GM12878 (cell line): ENCODE data around the gene ASB6. TPM values are rescaled to one million over a fixed set of nuclear protein-coding genes. Genes with fewer than 3 reads are reported as not detected.

Experiments
- ATAC-seq: fragments of 200-7000 bp; cut with Tn5 transposase; 3 replicates; pipeline ENCODE4 v1.9.1; 2020; ENCODE audit warnings: mild to moderate bottlenecking, moderate library complexity
- BruUV-seq: library from RNA; stranded (reverse); fragments of 400-500 nt; replicated peaks from 2 replicates; lab custom pipeline; 2021; lab: Mats Ljungman, UMichigan
- CTCF ChIA-PET: fragments of 300-600 bp; sonication (Branson Sonifier 250); formaldehyde crosslinking; extraction: SDS; loops from one replicate; lab custom pipeline; 2021; ENCODE audit warnings: inconsistent platforms; lab: Yijun Ruan, JAX
- POLR2A ChIA-PET: fragments of 350-600 bp; formaldehyde crosslinking; extraction: SDS; loops from one replicate; lab custom pipeline; 2021; ENCODE audit warnings: inconsistent platforms; lab: Charles Lee
- RAD21 ChIA-PET: fragments of 300-600 bp; sonication (Branson Sonifier 250); formaldehyde crosslinking; loops from one replicate; lab custom pipeline; 2023; ENCODE audit warnings: antibody characterized with exemption; ENCODE audit not compliant: unreplicated experiment; lab: Charles Lee
- SMC1A ChIA-PET: fragments of 300-600 bp; sonication (Branson Sonifier 250); formaldehyde crosslinking; loops from one replicate; lab custom pipeline; 2023; ENCODE audit not compliant: unreplicated experiment, uncharacterized antibody; lab: Charles Lee
- DNase-seq: peaks from one replicate; pipeline ENCODE4 v3.0.0-alpha.2; 2011; ENCODE audit warnings: low read depth, low spot score
- FAIRE-seq: peaks from 3 replicates; lab custom pipeline; 2011; peaks lifted over from hg19 to GRCh38; lab: Jason Lieb, UNC
- H2AFZ ChIP-seq: 2 replicates; pipeline ENCODE4 v1.6.0; 2011; ENCODE audit warnings: low read depth, low read length, control low read depth; ENCODE audit not compliant: control insufficient read depth
- H3K27ac ChIP-seq: 2 replicates; pipeline ENCODE4 v1.5.1; 2011; ENCODE audit warnings: control low read depth; ENCODE audit not compliant: control insufficient read depth, insufficient read depth
- H3K27me3 ChIP-seq, 2 experiments: replicated peaks in 1 of 2; 2 replicates each; pipeline versions ENCODE4 v1.6.0 to v1.6.1; 2011; ENCODE audit warnings: low read length in 1 of 2; ENCODE audit not compliant: control insufficient read depth in 2 of 2, insufficient read depth in 2 of 2
- H3K36me3 ChIP-seq, 2 experiments: 2 replicates each; pipeline ENCODE4 v1.5.1; 2011; ENCODE audit warnings: low read length in 1 of 2; ENCODE audit not compliant: control insufficient read depth in 2 of 2, insufficient read depth in 2 of 2
- H3K4me1 ChIP-seq: 2 replicates; pipeline ENCODE4 v1.6.1; 2011; ENCODE audit warnings: mild to moderate bottlenecking, low read length, moderate library complexity, mixed read lengths; ENCODE audit not compliant: control insufficient read depth, insufficient read depth
- H3K4me2 ChIP-seq: 2 replicates; pipeline ENCODE4 v1.6.0; 2011; ENCODE audit warnings: control low read depth; ENCODE audit not compliant: control insufficient read depth, insufficient read depth
- H3K4me3 ChIP-seq: fragments of 200-600 bp; sonication (generic); 2 replicates; pipeline ENCODE4 v1.5.1; 2016
- H3K79me2 ChIP-seq: 2 replicates; pipeline ENCODE4 v1.6.0; 2011; ENCODE audit warnings: low read length; ENCODE audit not compliant: control insufficient read depth, insufficient read depth
- H3K9ac ChIP-seq: 2 replicates; pipeline ENCODE4 v1.8.0; 2011; ENCODE audit warnings: low read length, control low read depth, mixed read lengths; ENCODE audit not compliant: control insufficient read depth, insufficient read depth
- H3K9me3 ChIP-seq: replicated peaks from 3 replicates; pipeline ENCODE4 v1.5.1; 2011; ENCODE audit warnings: mild to moderate bottlenecking, low read length; ENCODE audit not compliant: control insufficient read depth, insufficient read depth
- H4K20me1 ChIP-seq: 2 replicates; pipeline ENCODE4 v1.6.0; 2011; ENCODE audit not compliant: control insufficient read depth, insufficient read depth
- HDAC2 ChIP-seq: fragments of 200-600 bp; sonication (generic); IDR thresholded peaks from 2 replicates; pipeline ENCODE4 v1.6.1; 2017
- RELA ChIP-seq: fragments of 450-650 bp; IDR thresholded peaks from 2 replicates; pipeline ENCODE4 v1.8.0; 2014; ENCODE audit warnings: borderline replicate concordance; ENCODE audit not compliant: partially characterized antibody
- SMARCA5 ChIP-seq: fragments of 450-650 bp; IDR thresholded peaks from 2 replicates; pipeline ENCODE4 v1.6.1; 2017; ENCODE audit warnings: mild to moderate bottlenecking
- SPI1 ChIP-seq: IDR thresholded peaks from 2 replicates; pipeline ENCODE4 v1.6.1; 2011; ENCODE audit warnings: low read depth, mild to moderate bottlenecking, low read length, moderate library complexity, borderline replicate concordance; ENCODE audit not compliant: insufficient read depth
- WGBS: methylation state at CpG from one replicate; pipeline ENCODE4 v1.1.6; 2016; ENCODE audit warnings: low lambda C conversion rate; ENCODE audit not compliant: insufficient replicate concordance, insufficient coverage; ENCODE audit errors: missing lambda C conversion rate; 5-methylcytosine and 5-hydroxymethylcytosine counted together
- in situ Hi-C: fragments of 300-500 bp; cut with MboI; formaldehyde crosslinking; loops from 9 replicates; pipeline ENCODE4 v1.14.3; 2018; ENCODE audit warnings: mixed read lengths
- intact Hi-C: fragments of 100-400 bp; cut with micrococcal nuclease; formaldehyde crosslinking; loops from one replicate; pipeline ENCODE4 v1.14.2; 2022; ENCODE audit not compliant: unreplicated experiment
- polyA plus RNA-seq, 11 experiments: library from polyadenylated mRNA; depleted of rRNA in 4 of 11; unstranded in 6 of 11; stranded (reverse) in 5 of 11; fragments of >200 nt; fragmentation: Nextera tagmentation in 4 of 11; fragmentation: Illumina TruSeq in 1 of 11; extraction: Ambion mirVana in 4 of 11; extraction: Trizol in 1 of 11; gene quantifications; 1 replicate in 1 of 11; 2 replicates in 10 of 11; pipeline versions ENCODE4 v1.2.1 to v1.2.3, GENCODE V29; 2011 to 2016; ENCODE audit warnings: inconsistent platforms in 2 of 11, missing spikeins in 2 of 11, low read depth in 1 of 11
- total RNA-seq, 4 experiments: library from RNA; depleted of rRNA in 3 of 4; stranded (reverse); fragments of >200 nt in 3 of 4; fragmentation: Illumina TruSeq in 1 of 4; extraction: Trizol in 1 of 4; gene quantifications; 2 replicates each; pipeline versions ENCODE4 v1.2.1 to v1.2.3, GENCODE V29; 2013 to 2021
- TF ChIP-seq, protein P1 (sequence below): IDR thresholded peaks from 2 replicates; pipeline ENCODE4 v1.6.1; 2012; ENCODE audit warnings: mild to moderate bottlenecking, low read depth, low read length

The ASB6 gene
- total and polyA plus RNA-seq, 10 of the 15 experiments (the other 5 are each of a cell fraction or from before 2014, with no cell fraction given): 0.80 to 18.2 (median 9.9) TPM

DNA sequence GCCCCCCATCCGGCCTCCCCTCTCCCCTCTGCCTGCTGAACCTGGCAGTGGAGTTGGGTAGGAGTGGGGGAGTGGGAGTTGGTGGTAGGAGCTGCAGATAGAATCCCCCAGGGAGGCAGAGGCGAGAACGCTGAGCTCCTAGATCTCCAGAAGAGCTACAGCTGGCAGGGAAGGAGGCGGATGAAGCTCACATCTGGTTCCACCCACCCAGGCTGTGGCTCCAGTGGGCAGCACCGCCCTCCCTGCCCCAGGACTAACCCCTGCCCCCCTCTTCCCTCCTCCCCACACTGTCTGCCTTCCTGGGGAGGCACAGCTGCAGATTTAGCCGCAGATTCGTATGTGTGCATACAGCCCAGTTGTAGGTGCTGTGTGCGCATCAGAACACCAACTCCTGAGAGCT, 55.3 kb downstream of the ASB6 start (continued):
- TF ChIP-seq, protein P1, sequence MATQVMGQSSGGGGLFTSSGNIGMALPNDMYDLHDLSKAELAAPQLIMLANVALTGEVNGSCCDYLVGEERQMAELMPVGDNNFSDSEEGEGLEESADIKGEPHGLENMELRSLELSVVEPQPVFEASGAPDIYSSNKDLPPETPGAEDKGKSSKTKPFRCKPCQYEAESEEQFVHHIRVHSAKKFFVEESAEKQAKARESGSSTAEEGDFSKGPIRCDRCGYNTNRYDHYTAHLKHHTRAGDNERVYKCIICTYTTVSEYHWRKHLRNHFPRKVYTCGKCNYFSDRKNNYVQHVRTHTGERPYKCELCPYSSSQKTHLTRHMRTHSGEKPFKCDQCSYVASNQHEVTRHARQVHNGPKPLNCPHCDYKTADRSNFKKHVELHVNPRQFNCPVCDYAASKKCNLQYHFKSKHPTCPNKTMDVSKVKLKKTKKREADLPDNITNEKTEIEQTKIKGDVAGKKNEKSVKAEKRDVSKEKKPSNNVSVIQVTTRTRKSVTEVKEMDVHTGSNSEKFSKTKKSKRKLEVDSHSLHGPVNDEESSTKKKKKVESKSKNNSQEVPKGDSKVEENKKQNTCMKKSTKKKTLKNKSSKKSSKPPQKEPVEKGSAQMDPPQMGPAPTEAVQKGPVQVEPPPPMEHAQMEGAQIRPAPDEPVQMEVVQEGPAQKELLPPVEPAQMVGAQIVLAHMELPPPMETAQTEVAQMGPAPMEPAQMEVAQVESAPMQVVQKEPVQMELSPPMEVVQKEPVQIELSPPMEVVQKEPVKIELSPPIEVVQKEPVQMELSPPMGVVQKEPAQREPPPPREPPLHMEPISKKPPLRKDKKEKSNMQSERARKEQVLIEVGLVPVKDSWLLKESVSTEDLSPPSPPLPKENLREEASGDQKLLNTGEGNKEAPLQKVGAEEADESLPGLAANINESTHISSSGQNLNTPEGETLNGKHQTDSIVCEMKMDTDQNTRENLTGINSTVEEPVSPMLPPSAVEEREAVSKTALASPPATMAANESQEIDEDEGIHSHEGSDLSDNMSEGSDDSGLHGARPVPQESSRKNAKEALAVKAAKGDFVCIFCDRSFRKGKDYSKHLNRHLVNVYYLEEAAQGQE: no peak
- TF ChIP-seq HDAC2: no peak
- TF ChIP-seq SMARCA5: no peak

DNA sequence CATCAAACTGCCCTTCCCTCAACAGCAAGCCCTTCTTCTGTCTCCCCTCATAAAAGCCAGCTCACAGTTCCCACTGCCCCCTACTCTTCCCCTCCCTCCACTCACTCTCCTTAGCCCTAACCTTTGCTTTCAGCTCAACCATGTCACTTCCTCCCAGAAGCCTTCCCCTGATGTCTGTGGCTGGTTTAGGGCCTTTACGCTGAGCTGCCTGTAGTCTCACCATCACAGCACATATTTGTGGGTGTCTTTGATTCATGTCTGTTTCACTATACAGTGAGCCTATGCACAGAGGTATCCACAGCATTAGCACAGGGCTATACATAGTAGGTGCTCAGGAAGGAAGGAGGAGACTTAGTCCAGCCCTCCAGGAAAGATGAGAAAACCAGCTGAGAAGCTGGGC, 55.7 kb downstream of the ASB6 start:
- no TSS peak for BruUV-seq
- no peaks in the 10 kb centered on the region for H4K20me1 ChIP-seq
- ChIA-PET POLR2A (interaction anchor here (1.0 to 1.7 kb wide), 3 partner anchors 11 to 443 kb away, joined by 3 to 11 read pairs (median 3); no protein-coding TSS in a partner anchor), SMC1A (interaction anchor here (11.0 kb wide), 1 partner anchor 11 kb away, joined by 75 read pairs; no protein-coding TSS in a partner anchor), RAD21 (interaction anchor here (9.7 kb wide), 1 partner anchor 10 kb away, joined by 61 read pairs; no protein-coding TSS in a partner anchor), CTCF (interaction anchor here (0.9 to 1.5 kb wide), 6 partner anchors 9 to 455 kb away, joined by 3 to 8 read pairs (median 4); no protein-coding TSS in a partner anchor)
- 90% methylated on average over 1 of the region's 1 CpG for WGBS
- H3K9ac ChIP-seq: no peak overlapping the region
- peaks cover 1% of the 10 kb centered on the region; the same call in 1 of the 2 replicates for H3K79me2 ChIP-seq
- peaks cover 37% of the 10 kb centered on the region for H3K4me1 ChIP-seq
- no peaks in the 10 kb centered on the region for H3K27me3 ChIP-seq
- TF ChIP-seq SPI1 (peak; percentile 59; the same call in 1 of the 2 replicates), RELA (no peak)
- H2AFZ ChIP-seq: peak overlapping the region; percentile 9
- intact Hi-C loops (no loop called here), in situ Hi-C loops (no loop called here)
- H3K9me3 ChIP-seq: 0 out of 3 replicates have a peak, but pooled peaks cover 1% of the 10 kb centered on the region
- no peak overlapping the region for H3K4me2 ChIP-seq
- H3K4me3 ChIP-seq: no peak overlapping the region
- H3K27ac ChIP-seq: no peak overlapping the region
- no peak for DNase-seq
- peak; percentile 8; the same call in 2 of the 3 replicates for ATAC-seq
- no peaks in the 10 kb centered on the region for H3K36me3 ChIP-seq
- FAIRE-seq: no peak
